Tibial nerve (tissue), 4 donors: ENCODE data around the gene GALNT6. TPM values are rescaled to one million over a fixed set of nuclear protein-coding genes. Genes with fewer than 3 reads are reported as not detected.
A peak's percentile ranks its signal among the peaks of the same experiment; 100 is the strongest.

Experiments used
- DNase-seq, 2 donors: peaks; one replicate each; pipeline ENCODE4 v3.0.0-alpha.2; 2019; ENCODE audit warnings: low spot score in 2 of 2
- H3K27ac ChIP-seq, 4 donors: fragments of 200-600 bp; sonication (generic) in 3 of 4; one replicate each; pipeline ENCODE4 v1.5.1; 2017 to 2019; ENCODE audit warnings: mild to moderate bottlenecking in 1 of 4
- H3K27me3 ChIP-seq, 2 donors: fragments of 200-600 bp; sonication (generic) in 1 of 2; one replicate each; pipeline versions ENCODE4 v1.5.1 to v1.6.0; 2017 to 2019
- H3K36me3 ChIP-seq, 3 donors: fragments of 200-600 bp; sonication (generic); one replicate each; pipeline ENCODE4 v1.5.1; 2018 to 2019
- H3K4me1 ChIP-seq, 4 donors: fragments of 200-600 bp; sonication (generic) in 3 of 4; one replicate each; pipeline ENCODE4 v1.5.1; 2017 to 2019
- H3K4me3 ChIP-seq, 4 donors: fragments of 200-600 bp; sonication (generic) in 3 of 4; one replicate each; pipeline ENCODE4 v1.5.1; 2017 to 2019; ENCODE audit warnings: mild to moderate bottlenecking in 1 of 4, moderate library complexity in 1 of 4
- H3K9me3 ChIP-seq, 4 donors: fragments of 200-600 bp; sonication (generic) in 3 of 4; one replicate each; pipeline ENCODE4 v1.5.1; 2017 to 2019
- EP300 ChIP-seq, 2 donors: sonication (generic); formaldehyde crosslinking; IDR thresholded peaks; one replicate each; pipeline ENCODE4 v1.6.1; 2017; ENCODE audit warnings: antibody characterized with exemption in 2 of 2, mild to moderate bottlenecking in 1 of 2
- POLR2A ChIP-seq, 2 donors: fragments of 450-650 bp; IDR thresholded peaks; one replicate each; pipeline ENCODE4 v1.6.1; 2017; ENCODE audit warnings: antibody characterized with exemption in 2 of 2, mild to moderate bottlenecking in 2 of 2, moderate library complexity in 2 of 2
- WGBS, 2 donors: methylation state at CpG; one replicate each; pipeline ENCODE4 v1.1.5; 2018; 5-methylcytosine and 5-hydroxymethylcytosine counted together
- total RNA-seq, 4 donors: library from RNA; depleted of rRNA; stranded (reverse); fragments of >200 nt; gene quantifications; one replicate each; pipeline ENCODE4 v1.1.0, GENCODE V29; 2016
- TF ChIP-seq, protein P1 (sequence below), 5 experiments: fragments of 200-600 bp in 3 of 5; fragments of 450-650 bp in 2 of 5; sonication (generic) in 3 of 5; IDR thresholded peaks; one replicate each; pipeline ENCODE4 v1.5.1; 2016 to 2019; ENCODE audit warnings: antibody characterized with exemption in 5 of 5, mild to moderate bottlenecking in 3 of 5, moderate library complexity in 2 of 5

Gene GALNT6
- total RNA-seq, 4 donors from 2014 or later, result 1.0 to 6.3 (median 4.3) TPM

DNA sequence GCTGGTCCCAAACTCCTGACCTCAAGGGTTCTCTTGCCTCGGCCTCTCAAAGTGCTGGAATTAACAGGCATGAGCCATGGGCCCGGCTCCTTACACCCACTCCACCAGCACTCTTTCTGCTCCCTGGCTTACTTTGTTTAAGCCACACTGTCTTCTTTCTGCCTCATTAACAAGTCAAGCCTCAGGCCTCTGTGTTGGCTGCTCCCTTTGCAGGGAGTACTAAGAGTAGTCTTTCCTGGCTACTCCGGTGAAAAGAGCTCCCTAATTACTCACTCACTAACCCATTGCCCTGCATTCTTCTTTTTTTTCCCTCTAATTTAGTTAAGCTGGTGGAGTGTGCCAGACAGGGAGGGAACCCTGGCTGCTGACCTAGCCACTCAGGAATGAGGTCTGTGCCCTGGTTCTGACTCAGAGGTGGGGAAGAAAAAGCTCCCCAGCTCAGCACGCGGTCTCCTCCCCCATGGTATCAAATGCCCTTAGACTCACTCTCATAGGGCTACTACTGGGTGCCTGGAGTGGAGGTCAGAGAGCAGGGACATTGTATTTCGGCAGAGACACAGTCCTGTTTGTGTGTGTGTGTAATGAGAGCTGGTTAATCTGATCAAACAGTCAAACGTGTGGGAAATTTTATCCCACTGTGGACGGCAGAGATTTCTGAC, 19.8 kb downstream of the GALNT6 start:
- TF ChIP-seq, protein P1, sequence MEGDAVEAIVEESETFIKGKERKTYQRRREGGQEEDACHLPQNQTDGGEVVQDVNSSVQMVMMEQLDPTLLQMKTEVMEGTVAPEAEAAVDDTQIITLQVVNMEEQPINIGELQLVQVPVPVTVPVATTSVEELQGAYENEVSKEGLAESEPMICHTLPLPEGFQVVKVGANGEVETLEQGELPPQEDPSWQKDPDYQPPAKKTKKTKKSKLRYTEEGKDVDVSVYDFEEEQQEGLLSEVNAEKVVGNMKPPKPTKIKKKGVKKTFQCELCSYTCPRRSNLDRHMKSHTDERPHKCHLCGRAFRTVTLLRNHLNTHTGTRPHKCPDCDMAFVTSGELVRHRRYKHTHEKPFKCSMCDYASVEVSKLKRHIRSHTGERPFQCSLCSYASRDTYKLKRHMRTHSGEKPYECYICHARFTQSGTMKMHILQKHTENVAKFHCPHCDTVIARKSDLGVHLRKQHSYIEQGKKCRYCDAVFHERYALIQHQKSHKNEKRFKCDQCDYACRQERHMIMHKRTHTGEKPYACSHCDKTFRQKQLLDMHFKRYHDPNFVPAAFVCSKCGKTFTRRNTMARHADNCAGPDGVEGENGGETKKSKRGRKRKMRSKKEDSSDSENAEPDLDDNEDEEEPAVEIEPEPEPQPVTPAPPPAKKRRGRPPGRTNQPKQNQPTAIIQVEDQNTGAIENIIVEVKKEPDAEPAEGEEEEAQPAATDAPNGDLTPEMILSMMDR (IDR thresholded peaks at IDR 0.05), result no peak
- TF ChIP-seq EP300 (IDR thresholded peaks at IDR 0.05), result peak in 1 of 2 donors; percentile 32
- WGBS, 2 donors, result 17 to 19% methylated on average over 8 of the region's 8 CpGs
- Histone ChIP-seq H3K36me3 (no peaks in the 10 kb centered on the region), H3K9me3 (no peaks in the 10 kb centered on the region), H3K27me3 (no peaks in the 10 kb centered on the region), H3K27ac (peak overlapping the region; percentile 30 to 88 (median 68)), H3K4me3 (no peak overlapping the region), H3K4me1 (peaks cover 0 to 14% (median 4%) of the 10 kb centered on the region in 4 donors)
- DNase-seq, result peak in 1 of 2 donors; percentile 48

DNA sequence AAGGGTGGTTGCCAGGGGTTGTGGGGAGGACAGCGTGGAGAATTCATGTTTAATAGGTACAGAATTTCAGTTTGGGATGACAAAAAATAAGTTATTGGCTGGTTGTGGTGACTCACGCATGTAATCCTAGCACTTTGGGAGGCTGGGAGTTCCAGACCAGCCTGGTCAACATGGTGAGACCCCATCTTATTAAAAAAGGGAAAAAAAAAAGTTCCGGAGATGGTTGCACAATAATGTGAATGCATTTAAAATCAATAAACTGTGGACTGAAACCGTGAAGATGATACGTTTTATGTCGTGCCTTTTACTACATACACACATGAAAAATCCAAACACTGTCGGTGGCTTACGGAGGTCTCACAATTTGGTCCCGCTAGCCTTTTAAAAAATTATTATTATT, 20.5 kb downstream of the GALNT6 start:
- DNase-seq, result no peak
- H3K27me3 ChIP-seq, result no peaks in the 10 kb centered on the region
- H3K27ac ChIP-seq, result peak overlapping the region in 1 of 4 donors; percentile 36
- peaks cover 0 to 14% (median 4%) of the 10 kb centered on the region in 4 donors for H3K4me1 ChIP-seq
- no peak overlapping the region for H3K4me3 ChIP-seq
- TF ChIP-seq, protein P1 (IDR thresholded peaks at IDR 0.05), result no peak
- TF ChIP-seq EP300 (IDR thresholded peaks at IDR 0.05) (no peak), POLR2A (IDR thresholded peaks at IDR 0.05) (no peak)
- 95 to 96% methylated on average over 9 of the region's 9 CpGs for WGBS, 2 donors
- H3K36me3 ChIP-seq, result no peaks in the 10 kb centered on the region
- no peaks in the 10 kb centered on the region for H3K9me3 ChIP-seq

DNA sequence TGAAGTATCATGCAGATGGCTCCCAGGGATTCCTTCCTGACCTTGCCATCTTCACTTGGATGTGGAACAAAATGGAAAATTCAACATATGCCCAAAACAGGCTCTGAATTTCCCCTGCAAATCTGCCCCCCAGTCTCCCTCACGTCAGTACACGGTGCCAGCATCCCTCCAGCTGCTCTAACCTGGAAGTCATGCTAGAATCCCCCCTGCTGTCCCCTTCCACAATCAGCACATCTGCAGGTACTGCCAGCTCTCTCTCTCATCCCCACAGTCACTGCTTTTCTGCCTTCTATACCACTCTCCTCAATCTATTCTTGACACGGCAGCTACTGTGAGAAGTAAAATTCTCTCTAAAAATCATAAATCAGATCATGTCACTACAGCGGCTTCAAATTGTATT, 21.6 kb downstream of the GALNT6 start:
- no peaks in the 10 kb centered on the region for H3K27me3 ChIP-seq
- H3K4me3 ChIP-seq, result no peak overlapping the region
- H3K4me1 ChIP-seq, result peaks cover 0 to 14% (median 4%) of the 10 kb centered on the region in 4 donors
- H3K27ac ChIP-seq, result no peak overlapping the region
- 86 to 93% methylated on average over 4 of the region's 4 CpGs for WGBS, 2 donors
- no peak for DNase-seq
- no peaks in the 10 kb centered on the region for H3K36me3 ChIP-seq
- no peaks in the 10 kb centered on the region for H3K9me3 ChIP-seq
- TF ChIP-seq POLR2A (IDR thresholded peaks at IDR 0.05), result no peak

DNA sequence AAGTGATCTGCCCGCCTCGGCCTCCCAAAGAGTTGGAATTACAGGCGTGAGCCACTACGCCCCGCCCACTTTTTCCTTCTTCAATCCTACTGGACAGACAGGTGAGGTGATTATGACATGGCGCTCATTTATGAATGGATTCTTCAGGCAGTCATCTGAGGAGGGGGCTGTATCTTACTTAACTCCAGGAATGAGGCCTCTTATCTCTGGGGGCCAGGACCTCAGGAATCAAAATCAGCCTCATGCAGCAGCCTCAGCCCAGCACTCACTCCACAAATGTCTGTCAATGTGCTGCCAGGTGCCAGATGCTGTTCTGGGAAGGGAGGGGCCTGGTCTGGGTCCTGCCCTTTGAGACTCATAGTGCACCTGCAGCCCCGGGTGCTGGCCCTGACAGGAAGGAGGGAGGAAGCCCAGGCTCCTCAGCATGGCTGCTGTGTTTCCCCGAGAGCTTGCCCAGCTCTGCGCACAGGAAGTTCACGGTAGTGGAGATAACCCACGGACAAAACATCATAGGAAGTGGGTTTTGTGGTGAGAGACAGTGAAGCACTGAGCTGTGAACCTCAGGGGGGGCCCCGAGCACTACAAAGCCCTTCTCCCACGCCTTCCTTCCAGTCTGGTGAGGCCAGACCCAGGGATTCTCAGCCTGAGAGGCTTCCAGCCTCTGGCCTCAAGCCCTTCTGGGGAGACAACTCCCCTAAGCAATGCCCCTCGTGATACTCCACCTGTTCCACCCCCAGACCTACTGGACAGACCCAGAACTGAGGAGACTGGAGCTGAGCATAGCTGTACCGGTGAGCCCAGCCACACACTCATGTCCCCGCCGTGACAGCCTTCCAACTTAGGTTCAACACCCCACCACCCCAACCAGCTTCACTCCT, 22.3 kb downstream of the GALNT6 start:
- DNase-seq, result no peak
- no peak overlapping the region for H3K27ac ChIP-seq

DNA sequence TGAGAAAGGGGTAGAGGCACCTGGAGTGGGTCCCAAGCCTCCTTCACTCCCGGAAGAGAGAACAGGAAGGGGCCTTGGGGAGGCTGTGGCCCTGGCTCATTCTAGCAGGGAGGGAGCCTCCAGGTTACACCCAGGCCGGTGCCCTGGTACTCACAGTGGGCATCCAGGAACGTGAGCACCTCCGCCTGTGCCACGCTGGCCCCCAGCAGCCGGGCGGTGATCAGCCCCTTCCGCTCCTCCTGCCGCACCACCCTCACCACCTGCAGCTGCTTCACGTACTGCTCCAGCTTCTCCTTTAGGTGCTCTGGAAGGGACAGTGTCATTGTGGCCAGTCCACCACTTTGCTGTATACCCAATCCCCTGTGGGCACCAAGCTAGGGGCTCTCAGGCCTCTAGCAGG, 25.9 kb downstream of the GALNT6 start:
- TF ChIP-seq, protein P1 (IDR thresholded peaks at IDR 0.05), result no peak
- TF ChIP-seq POLR2A (IDR thresholded peaks at IDR 0.05) (no peak), EP300 (IDR thresholded peaks at IDR 0.05) (no peak)
- no peaks in the 10 kb centered on the region for H3K27me3 ChIP-seq
- no peak overlapping the region for H3K4me3 ChIP-seq
- no peak for DNase-seq
- H3K9me3 ChIP-seq, result no peaks in the 10 kb centered on the region
- H3K4me1 ChIP-seq, result peaks cover 0 to 7% (median 0%) of the 10 kb centered on the region in 4 donors
- no peak overlapping the region for H3K27ac ChIP-seq
- H3K36me3 ChIP-seq, result no peaks in the 10 kb centered on the region
- 88 to 95% methylated on average over 10 of the region's 10 CpGs for WGBS, 2 donors

More for the DNA sequence above, 22.3 kb downstream of the GALNT6 start:
- no peak for TF ChIP-seq POLR2A (IDR thresholded peaks at IDR 0.05)
- TF ChIP-seq EP300 (IDR thresholded peaks at IDR 0.05), result no peak
- TF ChIP-seq, protein P1 (IDR thresholded peaks at IDR 0.05), result no peak
- no peaks in the 10 kb centered on the region for H3K27me3 ChIP-seq
- H3K36me3 ChIP-seq, result no peaks in the 10 kb centered on the region
- no peaks in the 10 kb centered on the region for H3K9me3 ChIP-seq
- WGBS, 2 donors, result 59 to 66% methylated on average over 17 of the region's 17 CpGs
- H3K4me1 ChIP-seq, result peaks cover 0 to 14% (median 4%) of the 10 kb centered on the region in 4 donors
- H3K4me3 ChIP-seq, result no peak overlapping the region
